Right atrium auricular region (tissue), 2 donors: ENCODE measurements around the gene CLOCK. TPM values are rescaled to one million over a fixed set of nuclear protein-coding genes. Genes with fewer than 3 reads are reported as not detected.

ENCODE experiments used
- DNase-seq: peaks from one replicate; pipeline ENCODE4 v3.0.0-alpha.2; 2019; ENCODE audit warnings: low spot score
- H3K27ac ChIP-seq, 2 donors: fragments of 200-600 bp; sonication (generic); 1 replicate in 1 of 2; 2 replicates in 1 of 2; pipeline ENCODE4 v1.5.1; 2016 to 2019
- H3K27me3 ChIP-seq, 2 donors: fragments of 200-600 bp; sonication (generic); one replicate each; pipeline versions ENCODE4 v1.5.1 to v1.6.0; 2017 to 2019
- H3K36me3 ChIP-seq: fragments of 200-600 bp; sonication (generic); one replicate; pipeline ENCODE4 v1.5.1; 2016
- H3K4me1 ChIP-seq, 2 donors: fragments of 200-600 bp; sonication (generic); one replicate each; pipeline versions ENCODE4 v1.5.1 to v1.6.0; 2017 to 2019
- H3K4me3 ChIP-seq, 2 donors: fragments of 200-600 bp; sonication (generic); 1 replicate in 1 of 2; 2 replicates in 1 of 2; pipeline ENCODE4 v1.5.1; 2017 to 2019; ENCODE audit warnings: mild to moderate bottlenecking in 1 of 2, moderate library complexity in 1 of 2
- H3K9me3 ChIP-seq, 2 donors: fragments of 200-600 bp; sonication (generic); one replicate each; pipeline ENCODE4 v1.5.1; 2019
- total RNA-seq, 2 donors: library from RNA; depleted of rRNA; stranded (reverse); fragments of >200 nt; gene quantifications; one replicate each; pipeline ENCODE4 v1.1.0, GENCODE V29; 2016
- TF ChIP-seq, protein P1 (sequence below), 2 donors: fragments of 200-600 bp; sonication (generic); IDR thresholded peaks; one replicate each; pipeline ENCODE4 v1.5.1; 2019; ENCODE audit warnings: antibody characterized with exemption in 2 of 2

The CLOCK gene
- total RNA-seq, 2 donors from 2014 or later = 29.8 to 33.2 TPM

DNA sequence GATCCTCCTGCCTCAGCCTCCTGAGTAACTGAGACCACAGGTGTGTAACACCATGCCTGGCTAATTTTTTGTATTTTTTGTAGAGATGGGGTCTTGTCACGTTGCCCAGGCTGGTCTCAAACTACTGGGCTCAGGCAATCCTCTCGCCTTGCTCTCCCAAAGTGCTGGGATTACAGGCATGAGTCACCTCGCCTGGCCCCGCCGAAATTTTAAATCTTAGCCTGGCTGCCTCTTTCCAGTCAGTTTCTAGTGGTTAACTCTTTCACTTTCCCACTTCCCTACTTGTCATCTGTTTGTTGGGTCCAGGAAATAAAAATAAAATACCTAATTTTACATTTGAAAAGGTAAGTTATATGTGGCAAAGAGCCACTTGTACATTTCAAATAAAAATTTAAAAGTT lies 88.5 kb downstream of the CLOCK start:
- no peaks in the 10 kb centered on the region for H3K4me1 ChIP-seq
- no peaks in the 10 kb centered on the region for H3K27me3 ChIP-seq
- H3K9me3 ChIP-seq = no peaks in the 10 kb centered on the region
- H3K36me3 ChIP-seq = peaks cover 4% of the 10 kb centered on the region
- DNase-seq = no peak
- no peak overlapping the region for H3K27ac ChIP-seq
- TF ChIP-seq, protein P1, sequence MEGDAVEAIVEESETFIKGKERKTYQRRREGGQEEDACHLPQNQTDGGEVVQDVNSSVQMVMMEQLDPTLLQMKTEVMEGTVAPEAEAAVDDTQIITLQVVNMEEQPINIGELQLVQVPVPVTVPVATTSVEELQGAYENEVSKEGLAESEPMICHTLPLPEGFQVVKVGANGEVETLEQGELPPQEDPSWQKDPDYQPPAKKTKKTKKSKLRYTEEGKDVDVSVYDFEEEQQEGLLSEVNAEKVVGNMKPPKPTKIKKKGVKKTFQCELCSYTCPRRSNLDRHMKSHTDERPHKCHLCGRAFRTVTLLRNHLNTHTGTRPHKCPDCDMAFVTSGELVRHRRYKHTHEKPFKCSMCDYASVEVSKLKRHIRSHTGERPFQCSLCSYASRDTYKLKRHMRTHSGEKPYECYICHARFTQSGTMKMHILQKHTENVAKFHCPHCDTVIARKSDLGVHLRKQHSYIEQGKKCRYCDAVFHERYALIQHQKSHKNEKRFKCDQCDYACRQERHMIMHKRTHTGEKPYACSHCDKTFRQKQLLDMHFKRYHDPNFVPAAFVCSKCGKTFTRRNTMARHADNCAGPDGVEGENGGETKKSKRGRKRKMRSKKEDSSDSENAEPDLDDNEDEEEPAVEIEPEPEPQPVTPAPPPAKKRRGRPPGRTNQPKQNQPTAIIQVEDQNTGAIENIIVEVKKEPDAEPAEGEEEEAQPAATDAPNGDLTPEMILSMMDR (IDR thresholded peaks at IDR 0.05) = no peak
- no peak overlapping the region for H3K4me3 ChIP-seq

DNA sequence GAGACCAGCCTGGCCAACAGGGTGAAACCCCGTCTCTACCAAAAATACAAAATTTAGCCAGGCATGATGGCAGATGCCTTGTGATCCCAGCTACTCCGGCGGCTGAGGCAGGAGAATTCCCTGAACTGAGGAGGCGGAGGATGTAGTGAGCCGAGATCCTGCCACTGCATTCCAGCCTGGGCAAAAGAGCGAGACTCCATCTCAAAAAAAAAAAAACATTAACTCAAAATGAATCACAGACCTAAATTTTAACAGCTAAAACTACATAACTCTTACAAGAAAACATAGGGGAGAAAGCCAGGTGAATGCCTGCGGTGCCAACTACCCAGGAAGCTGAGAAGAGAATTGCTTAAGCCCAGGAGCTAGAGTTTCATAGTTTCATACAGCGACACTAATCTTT lies 96.1 kb downstream of the CLOCK start:
- Histone ChIP-seq H3K36me3 (peaks cover 45% of the 10 kb centered on the region), H3K4me3 (no peak overlapping the region), H3K27ac (no peak overlapping the region), H3K9me3 (no peaks in the 10 kb centered on the region), H3K27me3 (no peaks in the 10 kb centered on the region), H3K4me1 (no peaks in the 10 kb centered on the region)
- no peak for DNase-seq
- TF ChIP-seq, protein P1 (IDR thresholded peaks at IDR 0.05) = no peak

DNA sequence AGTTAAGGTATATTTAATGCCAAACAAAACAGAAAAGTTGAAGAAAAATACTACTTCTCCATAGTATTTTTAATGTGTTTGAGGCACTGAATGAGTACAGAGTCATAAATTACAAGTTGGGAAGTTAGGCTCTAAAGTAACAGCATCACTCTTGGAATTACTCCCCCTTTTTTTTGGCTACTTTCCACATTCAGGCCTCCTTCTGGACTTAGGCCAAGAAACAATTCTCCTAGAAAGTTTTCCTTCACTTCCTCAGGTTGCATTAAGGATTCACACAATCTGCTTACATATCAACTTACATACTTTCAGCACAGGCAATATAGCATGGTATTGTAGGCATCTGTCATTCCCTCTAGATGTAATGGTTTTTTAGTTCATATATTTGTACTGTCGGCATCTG lies 98.9 kb downstream of the CLOCK start:
- Histone ChIP-seq H3K27me3 (no peaks in the 10 kb centered on the region), H3K27ac (no peak overlapping the region), H3K4me3 (no peak overlapping the region), H3K9me3 (no peaks in the 10 kb centered on the region), H3K4me1 (no peaks in the 10 kb centered on the region), H3K36me3 (peaks cover 54% of the 10 kb centered on the region)
- no peak for DNase-seq
- TF ChIP-seq, protein P1 (IDR thresholded peaks at IDR 0.05) = no peak

DNA sequence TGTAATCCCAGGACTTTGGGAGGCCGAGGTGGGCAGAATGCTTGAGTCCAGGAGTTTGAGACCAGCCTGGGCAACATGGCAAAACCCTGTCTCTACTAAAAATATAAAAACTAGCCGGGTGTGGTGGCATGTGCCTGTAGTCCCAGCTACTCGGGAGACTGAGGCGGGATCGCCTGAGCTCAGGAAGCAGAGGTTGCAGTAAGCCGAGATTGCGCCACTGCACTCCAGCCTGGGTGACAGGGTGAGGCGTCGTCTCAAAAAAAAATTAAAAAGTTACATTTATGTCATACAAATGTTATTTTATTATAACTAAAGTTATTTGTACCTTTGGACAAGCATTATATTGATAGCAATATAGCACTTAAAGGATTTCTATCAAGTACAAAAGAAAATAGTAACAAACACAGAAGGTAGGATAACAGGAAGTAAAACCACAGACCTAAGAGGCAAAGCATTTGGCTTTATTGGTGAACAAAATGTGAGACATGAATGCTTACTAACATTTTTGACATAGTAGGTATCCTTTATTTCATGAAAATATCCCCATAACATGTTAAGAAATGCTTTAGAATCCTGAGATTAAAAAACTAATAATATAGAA lies 99.5 kb downstream of the CLOCK start:
- TF ChIP-seq, protein P1 (IDR thresholded peaks at IDR 0.05) = no peak
- Histone ChIP-seq H3K4me3 (no peak overlapping the region), H3K36me3 (peaks cover 54% of the 10 kb centered on the region), H3K27me3 (no peaks in the 10 kb centered on the region), H3K27ac (no peak overlapping the region), H3K9me3 (no peaks in the 10 kb centered on the region), H3K4me1 (no peaks in the 10 kb centered on the region)
- DNase-seq = no peak

DNA sequence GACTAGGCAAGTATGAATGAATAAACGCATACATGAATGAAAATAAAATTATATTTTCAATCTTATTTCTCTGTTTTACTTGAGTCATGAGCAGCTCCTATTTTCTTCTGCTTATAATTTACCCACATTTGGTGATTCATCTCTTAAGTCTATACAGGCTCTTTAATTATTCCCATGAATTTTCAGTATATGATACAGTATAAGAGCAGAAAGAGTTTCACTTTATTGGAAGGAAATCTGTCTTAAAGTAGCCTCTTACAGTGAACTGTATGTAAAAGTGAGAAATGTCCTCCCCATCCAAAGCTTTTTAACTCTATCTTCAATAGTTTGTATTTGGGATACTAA lies 100.2 kb downstream of the CLOCK start:
- Histone ChIP-seq H3K4me1 (no peaks in the 10 kb centered on the region), H3K4me3 (no peak overlapping the region), H3K36me3 (peaks cover 48% of the 10 kb centered on the region), H3K27ac (no peak overlapping the region), H3K27me3 (no peaks in the 10 kb centered on the region), H3K9me3 (no peaks in the 10 kb centered on the region)
- TF ChIP-seq, protein P1 (IDR thresholded peaks at IDR 0.05) = no peak
- no peak for DNase-seq

DNA sequence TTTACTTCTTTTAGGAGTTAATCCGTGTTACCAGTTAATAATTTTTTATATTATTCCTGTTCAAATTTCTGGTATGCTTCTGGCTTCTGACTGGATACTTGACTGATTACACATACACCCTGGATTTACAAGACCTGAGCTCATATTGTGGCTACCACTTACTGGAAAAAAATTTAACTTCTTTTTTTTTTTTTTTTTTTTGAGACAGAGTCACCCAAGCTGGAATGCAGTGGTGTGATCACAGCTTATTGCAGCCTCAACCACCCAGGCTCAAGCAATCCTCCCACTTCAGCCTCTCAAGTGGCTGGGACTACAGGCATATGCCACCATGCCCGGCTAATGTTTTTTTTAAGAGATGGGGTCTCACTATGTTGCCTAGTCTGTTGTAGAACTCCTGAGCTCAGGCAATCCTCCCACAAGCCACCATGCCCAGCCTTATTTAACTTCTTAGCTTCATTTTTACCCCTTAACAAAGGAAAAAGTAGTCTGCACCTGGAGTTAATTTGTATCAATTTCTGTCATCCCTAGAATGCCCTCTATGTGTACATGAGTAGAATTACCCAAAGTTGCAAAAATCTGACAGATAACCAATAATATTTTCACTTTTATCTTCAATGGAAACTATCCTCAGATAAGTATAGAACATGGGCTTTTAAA lies 100.7 kb downstream of the CLOCK start:
- DNase-seq = no peak
- Histone ChIP-seq H3K27ac (no peak overlapping the region), H3K36me3 (peaks cover 48% of the 10 kb centered on the region)

More for the DNA sequence above, 100.7 kb downstream of the CLOCK start:
- Histone ChIP-seq H3K4me3 (no peak overlapping the region), H3K27me3 (no peaks in the 10 kb centered on the region), H3K9me3 (no peaks in the 10 kb centered on the region), H3K4me1 (no peaks in the 10 kb centered on the region)
- TF ChIP-seq, protein P1 (IDR thresholded peaks at IDR 0.05) = no peak
